Measurements from ENCODE around the gene CLPTM1L.

DNA sequence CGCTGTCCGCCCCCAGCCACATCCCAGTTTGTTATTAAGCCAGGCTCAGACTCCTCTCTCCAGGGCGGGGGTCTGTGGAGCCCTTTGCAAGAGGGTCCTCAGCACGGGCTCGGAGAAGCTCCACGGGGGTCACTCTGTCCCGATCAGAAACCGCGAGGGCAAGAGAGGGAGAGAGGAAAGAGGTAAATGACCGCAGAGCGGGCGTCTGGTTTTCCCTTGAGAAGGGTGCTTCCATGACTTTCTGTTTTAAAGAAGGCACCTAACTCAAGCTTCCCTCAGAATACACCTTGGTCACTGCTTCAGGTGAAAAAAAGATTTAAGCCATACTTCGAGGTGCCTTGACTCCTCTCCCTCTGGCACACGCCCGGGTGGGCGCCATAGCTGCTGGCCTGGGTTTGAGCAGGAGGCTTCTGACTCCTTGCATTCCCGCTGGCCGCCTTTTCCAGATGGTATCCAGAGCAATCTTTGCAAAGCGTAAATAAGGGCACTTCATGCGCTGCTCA is 44.3 kb downstream of the CLPTM1L start:
- TF ChIP-seq, protein P1, sequence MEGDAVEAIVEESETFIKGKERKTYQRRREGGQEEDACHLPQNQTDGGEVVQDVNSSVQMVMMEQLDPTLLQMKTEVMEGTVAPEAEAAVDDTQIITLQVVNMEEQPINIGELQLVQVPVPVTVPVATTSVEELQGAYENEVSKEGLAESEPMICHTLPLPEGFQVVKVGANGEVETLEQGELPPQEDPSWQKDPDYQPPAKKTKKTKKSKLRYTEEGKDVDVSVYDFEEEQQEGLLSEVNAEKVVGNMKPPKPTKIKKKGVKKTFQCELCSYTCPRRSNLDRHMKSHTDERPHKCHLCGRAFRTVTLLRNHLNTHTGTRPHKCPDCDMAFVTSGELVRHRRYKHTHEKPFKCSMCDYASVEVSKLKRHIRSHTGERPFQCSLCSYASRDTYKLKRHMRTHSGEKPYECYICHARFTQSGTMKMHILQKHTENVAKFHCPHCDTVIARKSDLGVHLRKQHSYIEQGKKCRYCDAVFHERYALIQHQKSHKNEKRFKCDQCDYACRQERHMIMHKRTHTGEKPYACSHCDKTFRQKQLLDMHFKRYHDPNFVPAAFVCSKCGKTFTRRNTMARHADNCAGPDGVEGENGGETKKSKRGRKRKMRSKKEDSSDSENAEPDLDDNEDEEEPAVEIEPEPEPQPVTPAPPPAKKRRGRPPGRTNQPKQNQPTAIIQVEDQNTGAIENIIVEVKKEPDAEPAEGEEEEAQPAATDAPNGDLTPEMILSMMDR (IDR thresholded peaks at IDR 0.05 in 8 of 11, conservative IDR thresholded peaks at IDR 0.05 in 3 of 11), result no peak
- TF ChIP-seq POLR2A (IDR thresholded peaks at IDR 0.05), result no peak
- no peak for TF ChIP-seq POLR2AphosphoS5 (IDR thresholded peaks at IDR 0.05)
